ENCODE data around the gene SREBF1. TPM values are rescaled to one million over a fixed set of nuclear protein-coding genes. Genes with fewer than 3 reads are reported as not detected.

The SREBF1 gene
- total and polyA plus RNA-seq, 2 of the 8 experiments (the other 6 are each of a cell fraction or from before 2014, with no cell fraction given): 28.6 to 70.8 TPM

- ChIA-PET POLR2A (ENCODE audit: partially characterized antibody) (interaction anchor here (0.6 to 24.7 kb wide), 22 partner anchors 8 to 128 kb away, joined by 3 to 532 read pairs (median 4); partner anchors contain the start of gene SREBF1), CTCF (ENCODE audit: partially characterized antibody) (interaction anchor here (1.0 to 18.1 kb wide), 15 partner anchors 9 to 229 kb away, joined by 3 to 375 read pairs (median 4); partner anchors contain the start of genes ATPAF2 and GID4)
- Histone ChIP-seq H3K4me1 (replicated peaks in 1 of 4; ENCODE audit: control insufficient read depth in 3 of 4, insufficient read depth in 4 of 4, low read length in 3 of 4) (peaks cover 0 to 20% (median 12%) of the 10 kb centered on the region in 4 experiments; a peak in 6 of 7 replicates), H3K4ac (replicated peaks; ENCODE audit: insufficient read length, low read depth, low read length) (peak overlapping the region; percentile 71), H3K18ac (ENCODE audit: extremely low read depth, low read length) (peak overlapping the region; percentile 87), H3K23ac (ENCODE audit: insufficient read length) (no peak overlapping the region), H4K5ac (ENCODE audit: insufficient read length, low read depth, low read length) (peak overlapping the region; percentile 9), H2BK120ac (replicated peaks; ENCODE audit: low read depth, low read length) (no peak overlapping the region), H3K14ac (ENCODE audit: insufficient read length) (no peak overlapping the region), H3K27me3 (replicated peaks in 1 of 4; ENCODE audit: control insufficient read depth in 3 of 4, extremely low read depth in 1 of 4, insufficient read depth in 3 of 4, low read length in 3 of 4) (peaks cover 6 to 23% (median 17%) of the 10 kb centered on the region in 4 experiments), H4K91ac (replicated peaks; ENCODE audit: insufficient read length, low read length) (peak overlapping the region; percentile 2), H3K36me3 (ENCODE audit: control insufficient read depth in 2 of 4, insufficient read depth in 4 of 4, low read length in 3 of 4) (peaks cover 6 to 20% (median 12%) of the 10 kb centered on the region in 4 experiments; a peak in 6 of 8 replicates), H2AK5ac (ENCODE audit: low read depth, low read length) (no peak overlapping the region), H2BK20ac (ENCODE audit: low read length) (no peak overlapping the region), H4K20me1 (replicated peaks in 1 of 2; ENCODE audit: control insufficient read depth in 1 of 2, insufficient read depth in 2 of 2, low read length in 2 of 2) (peaks cover 7 to 10% of the 10 kb centered on the region in 2 experiments), H2AFZ (ENCODE audit: low read length) (no peak overlapping the region), H3K9me3 (ENCODE audit: insufficient read depth in 2 of 2, low read depth in 1 of 2, low read length in 1 of 2) (no peaks in the 10 kb centered on the region), H3K4me3 (ENCODE audit: extremely low read depth in 1 of 4, insufficient read depth in 2 of 4, low read depth in 3 of 4, low read length in 4 of 4) (peak overlapping the region; percentile 37 to 70 (median 40)), H3K56ac (replicated peaks; ENCODE audit: insufficient read length, low read depth, low read length) (no peak overlapping the region), H3K4me2 (ENCODE audit: insufficient read depth in 1 of 2, low read depth in 2 of 2, low read length in 2 of 2) (peak overlapping the region; percentile 69 to 97), H2BK5ac (ENCODE audit: low read depth, low read length) (peak overlapping the region; percentile 35; the same call in 1 of the 2 replicates), H4K8ac (ENCODE audit: extremely low read depth, insufficient read depth, low read length) (peak overlapping the region; percentile 48), H2BK12ac (ENCODE audit: low read depth, low read length) (0 out of 2 replicates have a peak overlapping the region, but pooled peaks have one; percentile 29), H2BK15ac (ENCODE audit: low read length) (no peak overlapping the region), H3K79me1 (ENCODE audit: low read depth, low read length) (no peaks in the 10 kb centered on the region), H3K27ac (ENCODE audit: low read depth, low read length) (no peak overlapping the region), H3K23me2 (ENCODE audit: low read depth, low read length) (peaks cover 10% of the 10 kb centered on the region; the same call in 1 of the 2 replicates), H3K9ac (replicated peaks in 1 of 4; ENCODE audit: extremely low read depth in 1 of 4, low read depth in 3 of 4, low read length in 3 of 4) (no peak overlapping the region; a peak in 2 of 7 replicates), H3K79me2 (ENCODE audit: control insufficient read depth in 1 of 2, insufficient read depth in 2 of 2, low read length in 2 of 2) (no peaks in the 10 kb centered on the region)
- 12% methylated on average over 60 of the region's 68 CpGs; no CpG with 5 or more reads in 1 of the 2 experiments for WGBS, 2 experiments (ENCODE audit: extremely low coverage in 1 of 2, insufficient coverage in 1 of 2, insufficient read length in 1 of 2, insufficient replicate concordance in 2 of 2, low coverage in 1 of 2, low lambda C conversion rate in 2 of 2, missing lambda C conversion rate in 1 of 2)
- DNase-seq (ENCODE audit: low read depth in 1 of 2, low spot score in 2 of 2): peak; percentile 50 to 94
- no peak for FAIRE-seq
- TF ChIP-seq ATF2 (IDR thresholded peaks at IDR 0.05; ENCODE audit: low read length): peak; percentile 71; the same call in 1 of the 2 replicates
- TF ChIP-seq TBP (IDR thresholded peaks at IDR 0.05; ENCODE audit: low read depth, low read length): peak; percentile 22; the same call in 1 of the 2 replicates
- TF ChIP-seq RAD21 (IDR thresholded peaks at IDR 0.05 in 1 of 2, conservative IDR thresholded peaks at IDR 0.05 in 1 of 2; ENCODE audit: low read depth in 2 of 2, low read length in 2 of 2): peak in 1 of 2 experiments; percentile 29; a peak in 1 of 4 replicates
- no peak for TF ChIP-seq HDAC6 (IDR thresholded peaks at IDR 0.05; ENCODE audit: low read depth, low read length)
- TF ChIP-seq SUZ12 (IDR thresholded peaks at IDR 0.05; ENCODE audit: low read length): no peak
- 0 out of 2 replicates have a peak, but pooled peaks have one; percentile 13 for TF ChIP-seq RXRA (IDR thresholded peaks at IDR 0.05; ENCODE audit: insufficient read depth, low read depth, low read length)
- TF ChIP-seq TAF7 (optimal IDR thresholded peaks at IDR 0.05; ENCODE audit: borderline replicate concordance, low read depth, low read length): peak; percentile 53
- TF ChIP-seq TEAD4 (IDR thresholded peaks at IDR 0.05; ENCODE audit: low read depth, low read length): 0 out of 2 replicates have a peak, but pooled peaks have one; percentile 4
Measured at GRCh38 chr17:17810084-17810894, 26.5 kb downstream of the SREBF1 start.
